ENCODE results near the gene RABGGTA.
"Not testable (repeated sequence)": the region's sequence is repeated elsewhere in the genome, so short reads cannot be mapped to it uniquely, and the experiment has no call there.

Gene RABGGTA

DNA sequence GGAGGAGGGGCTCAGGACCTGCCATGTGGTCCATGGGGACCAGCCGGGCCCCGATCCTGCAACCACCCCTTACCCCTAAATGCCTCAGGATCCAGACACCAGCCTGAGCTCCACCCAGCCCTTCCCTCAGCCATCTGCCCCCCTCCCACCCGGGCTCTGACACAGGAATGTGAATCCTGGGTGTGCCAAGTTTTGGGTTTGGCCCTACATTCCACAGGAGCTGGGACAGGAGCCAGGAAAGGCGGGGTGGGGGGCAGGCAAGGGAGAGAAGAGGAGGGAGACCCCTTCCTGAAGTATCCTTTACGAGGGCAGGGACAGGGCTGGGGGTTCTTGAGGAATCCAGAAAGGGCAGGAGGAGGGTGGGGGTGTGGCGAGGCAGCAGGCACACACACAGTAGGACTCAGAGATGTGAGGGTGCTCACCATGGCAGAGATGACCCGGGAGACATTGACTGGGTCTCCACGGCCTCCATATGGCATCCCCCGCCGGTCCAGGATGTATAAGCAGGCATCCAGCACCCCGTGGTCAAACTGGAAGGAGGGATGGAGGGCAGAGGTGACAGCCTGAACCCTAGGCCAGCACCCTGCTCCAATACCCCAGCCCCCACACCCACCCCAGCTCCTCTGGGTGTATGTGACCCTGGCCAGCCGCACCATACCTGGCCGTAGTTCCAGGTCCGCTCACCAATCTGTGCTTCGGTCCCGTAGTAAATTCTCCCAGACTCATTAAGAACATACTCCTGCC is 11.9 kb downstream of the RABGGTA start:
- DNase-seq: no peak

DNA sequence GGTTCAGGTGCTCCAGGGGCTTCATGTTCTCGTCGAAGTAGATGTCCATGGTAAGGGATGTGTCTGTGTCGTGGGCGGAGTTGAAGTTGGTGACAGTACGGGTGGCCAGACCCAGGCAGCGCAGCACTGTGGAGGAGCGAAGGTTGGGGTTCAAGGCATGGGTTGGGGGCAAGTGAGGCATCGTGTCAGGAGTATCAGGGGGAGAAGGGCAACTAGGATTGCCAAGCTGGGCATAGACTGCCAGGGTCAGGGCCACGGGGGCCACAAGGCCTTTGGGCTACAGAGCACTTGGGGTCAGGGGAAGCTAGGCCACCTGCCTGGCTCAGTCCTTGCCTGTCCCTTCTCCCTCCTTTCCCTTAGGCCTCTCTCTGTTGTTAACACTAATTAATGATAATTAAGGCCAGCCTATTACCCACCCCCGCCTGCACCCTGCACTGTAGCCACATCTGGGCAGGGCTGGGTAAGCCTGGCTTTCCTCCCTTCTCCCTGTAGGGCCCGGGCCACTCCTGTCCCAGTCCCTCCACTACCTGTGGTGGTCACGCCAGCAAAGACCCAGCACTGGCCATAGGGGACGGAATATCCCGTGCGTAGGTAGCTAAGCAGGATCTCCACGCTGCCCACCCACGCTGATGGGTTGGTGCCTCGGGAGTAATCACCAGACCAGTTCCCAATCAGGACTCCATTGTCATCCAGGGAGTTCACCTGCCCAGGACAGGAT is 12.7 kb downstream of the RABGGTA start:
- no peak for DNase-seq

DNA sequence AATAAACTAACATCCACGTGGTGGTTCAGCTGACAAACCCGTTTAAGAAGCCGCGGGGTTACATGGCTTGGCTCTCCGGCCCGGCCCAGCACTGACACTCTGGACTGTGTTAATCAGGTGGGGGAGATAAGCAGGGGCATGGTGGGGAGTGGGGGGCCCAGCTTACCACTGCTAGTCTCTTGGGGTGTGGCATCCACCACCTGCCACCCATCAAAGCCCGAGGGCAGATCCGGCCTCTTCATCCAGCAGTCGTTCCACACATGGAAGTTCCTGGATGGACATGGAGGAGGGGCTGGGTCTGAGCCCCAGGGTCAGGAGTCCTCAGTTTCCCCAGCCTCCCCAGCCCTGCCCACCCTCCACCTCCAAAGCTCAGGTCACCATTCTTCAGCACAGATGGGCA is 13.3 kb downstream of the RABGGTA start:
- no peak for DNase-seq

DNA sequence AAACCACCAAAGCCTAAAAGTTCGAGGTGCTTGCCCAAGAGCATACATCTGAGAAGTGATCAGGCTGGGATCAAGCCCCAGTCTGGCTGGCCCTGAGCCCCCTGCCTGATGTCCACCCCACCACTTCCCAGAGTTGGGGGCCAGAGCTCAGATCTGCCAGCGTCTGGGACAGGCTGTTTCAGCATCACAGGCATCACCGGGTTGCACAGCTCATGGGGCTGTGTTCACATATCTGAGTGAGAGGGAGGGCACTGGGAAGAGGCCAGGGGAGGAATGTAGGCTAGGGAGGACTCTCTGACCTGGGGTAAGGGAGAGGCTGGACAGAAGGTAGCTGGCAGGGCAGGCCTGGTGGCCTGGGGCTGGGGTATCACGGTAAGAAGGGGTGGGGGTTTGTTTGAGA is 14.4 kb downstream of the RABGGTA start:
- no peak for DNase-seq

GRCh38 chr14:24255931-24256711 is 15.3 kb downstream of the RABGGTA start:
- DNase-seq: no peak

DNA sequence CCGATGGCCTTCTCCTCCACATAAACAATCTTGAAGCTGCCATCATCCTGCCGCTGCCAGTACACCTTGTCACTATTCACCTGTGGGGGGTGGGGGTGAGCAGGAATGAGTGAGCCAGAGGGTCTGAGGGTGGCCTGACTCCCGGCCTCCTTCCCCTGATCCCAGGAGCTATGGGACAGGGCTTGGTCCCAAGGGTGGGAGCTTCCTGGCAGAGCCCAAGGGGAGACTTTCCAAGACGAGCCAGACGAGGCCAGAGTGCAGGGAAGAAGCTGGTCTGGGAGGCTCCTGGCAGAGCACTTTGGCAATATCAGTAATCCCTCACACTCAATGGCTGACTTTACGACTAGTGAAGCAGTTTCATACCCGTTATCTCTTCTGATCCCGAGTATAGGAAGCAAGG is 16.0 kb downstream of the RABGGTA start:
- DNase-seq: no peak

DNA sequence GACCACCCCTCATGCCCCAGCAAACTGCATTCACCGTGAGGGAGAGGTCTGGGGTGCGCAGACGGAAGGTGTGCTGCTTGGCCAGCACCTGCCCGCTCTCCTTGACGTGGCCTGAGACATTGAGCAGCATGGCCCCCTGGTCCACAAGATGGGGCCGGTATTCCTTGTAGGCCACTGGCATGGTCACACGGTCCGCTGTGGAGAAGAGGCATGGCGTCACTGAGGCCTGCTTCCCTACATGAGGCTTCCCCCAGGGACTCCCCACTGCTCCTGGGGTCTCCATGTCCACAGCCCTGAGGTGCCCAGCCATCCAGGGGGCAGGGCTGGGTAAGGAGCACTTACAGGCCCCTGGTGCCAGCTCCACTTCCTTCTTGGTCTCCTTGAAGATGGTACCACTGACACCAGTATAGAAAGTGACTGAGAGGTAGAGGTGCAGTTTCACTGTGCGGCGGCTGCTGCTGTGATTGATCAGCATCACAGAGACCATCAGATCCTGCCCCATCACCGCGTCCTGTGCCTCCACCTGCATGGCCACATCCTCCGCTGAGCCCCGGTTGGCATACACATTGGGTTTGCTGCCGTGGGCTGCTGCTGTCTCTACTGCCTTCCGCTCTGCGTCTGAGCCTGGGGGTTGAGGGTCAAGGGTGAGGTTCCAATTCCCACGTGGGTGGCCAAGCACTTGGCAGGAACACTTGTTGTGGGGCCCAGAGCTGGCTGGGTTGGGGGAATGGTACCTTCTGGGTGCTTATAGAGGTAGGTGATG is 16.6 kb downstream of the RABGGTA start:
- DNase-seq: no peak

GRCh38 chr14:24253936-24254335 is 17.5 kb downstream of the RABGGTA start:
- no peak for DNase-seq

DNA sequence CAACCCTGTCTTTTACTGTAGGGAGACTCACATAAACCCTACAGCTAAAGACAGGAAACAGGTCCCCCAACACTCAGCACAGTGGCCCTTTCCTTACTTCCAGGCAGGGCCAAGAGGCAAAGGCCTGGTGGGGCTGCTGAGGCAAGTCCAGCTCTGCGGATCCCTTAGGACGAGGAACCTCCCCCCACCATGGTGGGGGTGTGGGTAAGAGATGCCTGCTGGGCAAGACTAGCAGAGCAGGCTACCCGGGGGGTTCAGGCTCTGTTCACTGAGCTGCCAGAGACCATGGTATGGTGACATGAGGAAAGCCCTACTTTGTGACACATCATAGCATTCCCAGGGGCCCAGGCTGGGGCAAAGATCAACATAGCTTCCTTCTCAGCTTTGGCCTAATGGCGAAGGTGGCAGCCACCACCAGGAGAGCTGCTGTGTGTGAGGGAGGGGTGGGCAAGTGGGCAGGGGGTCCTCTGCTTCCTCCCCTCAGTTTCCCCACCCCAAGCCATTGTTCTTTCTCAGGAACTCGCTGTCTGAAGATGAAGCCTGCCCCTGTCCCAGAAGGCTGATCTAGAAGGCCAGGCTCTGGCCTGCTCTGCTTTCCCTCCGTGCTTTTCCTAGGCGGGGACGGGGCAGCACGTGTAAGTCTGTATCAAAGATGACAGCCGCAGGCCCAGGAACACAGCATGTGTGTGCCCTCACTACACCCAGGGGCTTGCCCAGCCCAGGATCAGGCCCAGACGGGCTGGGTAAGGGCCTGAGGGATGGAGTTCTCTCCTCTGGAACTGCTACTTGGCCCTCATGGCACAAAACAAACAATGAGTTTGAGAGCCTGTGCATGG is 18.9 kb downstream of the RABGGTA start:
- no peak for DNase-seq

GRCh38 chr14:24251880-24252288 is 19.5 kb downstream of the RABGGTA start:
- no peak for DNase-seq

GRCh38 chr14:24250354-24250753 is 21.0 kb downstream of the RABGGTA start:
- DNase-seq: no peak

DNA sequence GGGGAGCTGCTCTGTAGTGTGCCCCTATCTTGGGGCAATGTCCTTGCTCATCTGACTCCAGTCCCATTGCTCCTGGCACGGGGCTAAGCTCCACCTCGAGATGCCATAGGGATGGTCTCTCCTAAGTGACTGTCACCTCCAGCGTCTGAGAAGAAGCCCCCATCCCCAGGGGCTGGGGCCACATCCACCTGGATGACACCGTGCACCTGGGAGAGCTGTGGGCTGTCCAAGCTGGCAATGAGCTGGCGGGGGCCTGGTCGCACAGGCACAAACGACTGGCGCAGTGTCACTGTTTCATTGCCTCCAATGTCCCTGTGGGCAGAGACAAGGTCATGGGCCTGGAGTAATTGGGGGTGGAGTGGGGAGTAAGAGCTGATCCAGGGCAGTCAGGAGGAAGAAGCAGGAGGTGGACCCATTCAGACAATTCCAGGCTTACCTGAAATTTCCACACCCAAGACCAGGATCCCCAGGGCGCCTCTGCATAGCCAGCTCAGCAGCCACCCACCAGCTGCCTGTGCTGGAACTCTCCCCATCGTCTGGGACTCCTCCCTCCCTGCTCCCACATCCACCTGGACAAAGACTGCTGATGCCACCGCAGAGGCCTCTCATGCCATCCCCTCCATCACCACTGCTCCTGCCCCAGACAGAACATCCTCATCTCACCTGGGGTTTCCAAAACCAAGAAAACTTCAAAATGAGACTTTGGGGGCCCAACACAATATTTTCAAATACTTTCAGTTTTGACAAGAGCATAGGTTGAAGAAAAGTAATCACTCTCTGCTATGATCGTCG is 22.0 kb downstream of the RABGGTA start:
- no peak for DNase-seq

DNA sequence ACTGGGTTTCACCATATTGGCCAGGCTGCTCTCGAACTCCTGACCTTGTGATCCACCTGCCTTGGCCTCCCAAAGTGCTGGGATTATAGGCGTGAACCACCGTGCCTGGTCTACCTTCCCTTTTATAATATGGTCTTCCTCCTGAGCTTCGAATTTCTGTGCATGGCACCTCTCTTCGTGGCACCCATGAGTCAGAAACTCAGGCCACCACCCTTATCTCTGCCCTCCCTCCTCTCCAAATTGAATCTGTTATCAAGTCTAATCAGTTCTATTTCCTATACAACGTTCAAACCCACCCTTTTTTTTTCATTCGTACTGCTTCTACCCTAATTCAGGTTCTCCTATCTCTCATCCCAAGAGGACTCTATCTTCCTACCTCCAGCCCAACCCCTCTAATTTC is 24.0 kb downstream of the RABGGTA start:
- DNase-seq: no peak

GRCh38 chr14:24246765-24247212 is 24.6 kb downstream of the RABGGTA start:
- no peak for DNase-seq

- not testable (repeated sequence) for DNase-seq
Observed at GRCh38 chr14:24245350-24245749, 26.0 kb downstream of the RABGGTA start.

- DNase-seq: no peak
Observed at GRCh38 chr14:24243336-24243836, 28.0 kb downstream of the RABGGTA start.

DNA sequence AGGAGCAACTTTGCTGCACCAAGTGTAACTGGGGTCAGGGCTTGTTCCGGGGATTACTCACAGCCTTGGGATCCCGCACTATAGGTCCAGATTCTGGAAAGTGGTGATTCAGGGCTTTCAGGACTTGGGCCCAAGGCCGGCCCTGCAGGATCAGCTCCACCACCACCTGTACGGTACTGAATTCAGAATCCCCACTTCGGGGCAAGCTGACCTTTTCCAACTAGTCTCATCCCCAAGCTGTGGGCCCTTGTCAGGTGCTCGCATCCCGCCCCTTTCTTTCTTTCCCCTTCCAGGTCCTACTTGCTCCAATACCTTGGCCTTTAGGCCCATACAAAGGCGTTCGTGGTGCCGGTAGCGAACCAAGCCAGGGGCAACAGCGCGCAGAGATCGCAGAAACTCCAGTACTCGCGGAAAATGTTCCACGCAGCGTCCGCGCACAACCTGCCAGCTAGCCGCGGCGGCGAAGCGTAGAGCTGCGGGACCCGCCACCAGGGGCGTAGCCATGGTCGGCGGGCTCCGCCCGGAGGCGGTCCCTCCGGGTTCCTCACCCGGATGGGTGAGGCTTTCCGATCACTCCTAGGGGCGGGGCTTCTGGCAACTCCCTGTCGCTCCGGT is 29.5 kb downstream of the RABGGTA start:
- DNase-seq: peak; percentile 96

GRCh38 chr14:24240110-24240918 is 31.1 kb downstream of the RABGGTA start:
- no peak for DNase-seq

- DNase-seq: no peak
Observed at GRCh38 chr14:24238527-24239037, 32.8 kb downstream of the RABGGTA start.

All from activated T-cell treated with anti-CD3 and anti-CD28 coated beads, Interleukin-2, amount 50 U/mL, for 1 hour (primary cell).